NCI-H1694 (cell line): ENCODE results near the gene MTMR12.

Experiments
- DNase-seq: peaks from one replicate; lab custom pipeline; 2025; lab: John Stamatoyannopoulos, UW

The MTMR12 gene

DNA sequence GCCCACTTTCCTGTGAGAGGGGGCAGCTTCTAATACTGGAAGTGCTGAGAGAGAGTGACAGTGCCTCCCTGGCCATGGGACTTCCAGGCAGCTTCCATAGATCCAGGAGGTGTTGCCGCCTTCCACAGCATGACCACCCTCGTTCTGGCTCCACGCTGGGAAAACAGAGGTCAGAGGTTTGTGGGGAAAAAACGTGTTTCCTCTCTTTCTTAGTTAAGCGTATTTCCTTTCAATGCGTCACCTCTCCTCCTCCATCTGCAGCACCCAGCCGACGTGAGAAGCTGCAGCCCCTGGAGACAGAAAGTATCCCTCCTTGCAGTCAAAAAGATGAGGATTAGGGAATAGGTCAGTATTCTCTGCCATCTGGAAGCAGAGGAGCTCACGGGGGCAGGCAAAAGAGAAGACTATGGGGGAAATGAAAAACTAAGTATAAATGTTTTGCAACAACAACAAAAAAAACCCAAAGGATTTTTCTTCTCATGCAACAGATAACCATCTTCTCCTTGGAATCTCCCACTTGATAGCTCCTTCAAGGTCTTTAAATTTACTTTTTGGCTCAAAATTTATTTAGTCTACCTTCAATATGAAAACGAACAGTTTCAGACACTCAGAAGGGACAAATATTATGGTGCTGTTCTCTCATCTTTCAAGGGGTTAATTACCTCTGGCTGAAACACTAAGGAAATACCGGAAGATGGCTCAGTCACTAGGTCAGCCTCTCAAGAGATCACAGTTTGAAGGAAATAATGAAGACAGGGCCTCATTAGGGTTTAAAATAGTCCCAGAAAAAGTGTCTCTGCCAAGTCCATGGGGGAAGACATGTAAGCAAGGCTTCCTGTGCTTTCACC, 38.0 kb downstream of the MTMR12 start:
- DNase-seq = no peak

GRCh38 chr5:32273821-32274220, 38.9 kb downstream of the MTMR12 start:
- DNase-seq = no peak

GRCh38 chr5:32272746-32273145, 40.0 kb downstream of the MTMR12 start:
- DNase-seq = no peak

DNA sequence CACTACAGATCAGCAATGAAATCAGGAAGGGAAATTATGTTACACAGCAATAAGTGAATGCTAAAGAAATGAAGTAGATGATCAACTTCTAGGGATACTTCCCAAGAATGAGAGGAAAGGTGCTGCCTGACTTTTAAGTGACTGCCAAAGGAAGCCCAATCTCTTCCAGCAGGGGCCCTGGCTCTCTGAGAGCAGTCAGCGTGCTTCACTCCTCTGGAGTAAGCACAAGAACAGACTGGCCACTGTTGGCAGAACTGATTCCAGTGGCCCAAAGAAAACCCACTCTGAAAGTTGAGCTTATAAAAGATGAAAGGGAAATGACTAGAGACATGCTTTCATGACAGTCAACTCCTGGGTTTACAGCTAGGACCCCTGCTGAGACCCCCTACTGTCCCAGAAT, 41.8 kb downstream of the MTMR12 start:
- no peak for DNase-seq

- DNase-seq = no peak
Measured at GRCh38 chr5:32270178-32270577, 42.6 kb downstream of the MTMR12 start.

GRCh38 chr5:32265902-32266301, 46.8 kb downstream of the MTMR12 start:
- DNase-seq = peak; percentile 12

- peak; percentile 90 for DNase-seq
Measured at GRCh38 chr5:32264957-32265572, 47.7 kb downstream of the MTMR12 start.

GRCh38 chr5:32263684-32264083, 49.1 kb downstream of the MTMR12 start:
- no peak for DNase-seq

GRCh38 chr5:32261198-32261597, 51.5 kb downstream of the MTMR12 start:
- DNase-seq = no peak

DNA sequence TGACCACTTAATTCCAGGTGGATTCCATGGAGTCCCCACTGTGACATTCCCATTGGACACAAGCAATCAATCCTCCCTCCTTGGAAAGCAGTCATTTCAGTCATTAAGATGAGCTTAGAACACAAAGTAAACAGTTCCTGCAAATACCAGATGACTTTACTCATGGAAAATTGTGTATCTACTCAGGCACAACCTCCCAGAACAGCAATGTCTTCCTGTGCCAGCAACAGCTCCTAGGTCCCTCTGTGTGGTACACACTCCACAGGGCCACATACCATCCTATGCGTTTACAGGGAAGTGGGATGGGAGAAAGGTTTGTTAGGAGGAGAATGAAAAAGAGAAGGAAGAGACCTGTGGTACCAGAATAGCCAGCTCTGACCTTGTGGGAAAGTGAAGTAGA, 53.7 kb downstream of the MTMR12 start:
- DNase-seq = no peak

- DNase-seq = no peak
Measured at GRCh38 chr5:32258424-32258823, 54.3 kb downstream of the MTMR12 start.

DNA sequence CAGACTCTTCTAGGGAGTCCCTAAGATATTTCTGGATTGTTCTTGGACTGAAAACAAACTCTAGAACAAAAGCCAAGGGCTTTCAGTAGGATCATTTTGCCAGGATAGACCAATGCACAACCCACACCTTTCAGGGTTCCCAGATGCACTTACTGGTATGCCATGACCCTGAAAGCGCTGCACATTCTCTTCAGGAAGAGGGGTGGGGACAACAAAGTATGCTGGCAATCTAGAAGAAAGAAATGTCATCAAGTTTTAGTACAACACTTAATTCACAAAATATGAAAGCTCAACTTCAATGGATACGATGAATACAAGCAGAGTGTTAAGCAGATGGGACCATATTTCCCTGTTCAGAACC, 57.2 kb downstream of the MTMR12 start:
- no peak for DNase-seq

GRCh38 chr5:32254881-32255539, 57.7 kb downstream of the MTMR12 start:
- peak; percentile 78 for DNase-seq

- peak; percentile 28 for DNase-seq
Measured at GRCh38 chr5:32251871-32252458, 60.8 kb downstream of the MTMR12 start.

DNA sequence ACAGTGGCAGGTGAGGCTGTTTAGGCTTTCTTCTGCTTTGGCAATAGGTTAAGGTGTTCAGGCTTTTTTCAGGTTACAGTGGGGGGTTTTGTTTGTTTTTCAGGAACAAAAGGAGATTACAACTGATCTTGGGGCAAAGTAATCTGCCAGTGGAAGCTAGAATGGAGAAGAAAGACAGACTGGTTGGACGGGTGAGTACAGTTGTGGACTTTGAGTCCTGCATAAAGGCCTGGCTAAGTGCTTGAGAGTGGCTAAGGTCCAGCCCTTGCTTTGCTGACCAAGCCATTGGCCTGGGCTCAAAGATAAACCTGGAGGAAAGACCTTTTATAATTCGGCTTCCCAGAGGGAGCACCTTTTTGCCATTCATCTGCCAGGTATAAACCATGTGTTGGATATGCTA, 63.1 kb downstream of the MTMR12 start:
- no peak for DNase-seq

DNA sequence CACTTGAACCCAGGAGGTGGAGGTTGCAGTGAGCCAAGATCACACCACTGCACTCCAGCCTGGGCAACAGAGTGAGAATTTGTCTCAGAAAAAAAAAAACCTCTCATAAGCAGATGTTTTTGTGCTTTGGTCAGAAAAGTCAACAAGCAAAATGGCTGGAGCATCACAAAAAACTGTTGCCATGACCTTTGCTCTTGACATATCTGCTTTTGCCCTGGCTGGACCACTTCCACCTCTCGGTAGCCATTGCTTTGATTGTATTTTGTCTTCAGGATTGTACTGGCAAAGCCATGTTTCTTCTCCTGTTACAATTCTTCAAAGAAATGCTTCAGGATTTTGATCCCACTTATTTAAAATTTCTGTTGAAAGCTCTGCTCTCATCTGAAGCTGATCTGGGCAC, 67.0 kb downstream of the MTMR12 start:
- no peak for DNase-seq

- no peak for DNase-seq
Measured at GRCh38 chr5:32244017-32244416, 68.7 kb downstream of the MTMR12 start.

DNA sequence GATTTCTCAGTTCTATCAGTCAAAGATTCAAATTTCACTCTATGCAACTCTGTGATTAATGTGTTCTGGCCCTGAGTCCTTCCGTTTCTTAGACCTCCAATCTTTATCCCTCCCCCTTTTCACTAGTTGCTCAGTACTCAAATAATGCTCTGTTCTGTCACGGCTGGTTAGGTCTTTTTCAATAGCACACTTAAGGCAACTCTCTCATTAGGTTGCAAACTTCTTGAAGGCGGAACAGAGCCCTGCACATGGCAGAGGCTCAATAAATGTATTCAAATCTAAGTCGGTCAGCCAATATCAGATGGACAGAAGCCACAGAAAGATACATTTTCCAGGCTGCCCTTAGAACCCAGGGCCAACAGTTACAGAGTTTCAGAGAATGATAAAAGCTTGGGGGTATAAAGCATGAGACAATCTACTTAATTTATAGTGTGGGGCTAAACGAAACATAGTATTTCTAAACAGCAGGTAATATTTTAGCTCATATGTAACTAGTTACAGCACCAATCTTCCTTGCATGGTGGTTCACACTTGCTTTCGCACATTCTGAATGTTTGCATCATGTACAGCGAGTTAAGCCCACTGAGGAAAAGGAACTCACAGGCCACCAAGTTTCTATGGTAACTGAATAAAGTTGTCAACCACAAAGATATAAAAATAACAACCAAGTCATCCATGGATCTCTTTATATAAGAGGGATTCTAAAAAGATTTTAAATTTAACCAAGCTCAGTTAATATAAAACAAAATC, 71.5 kb downstream of the MTMR12 start:
- no peak for DNase-seq

DNA sequence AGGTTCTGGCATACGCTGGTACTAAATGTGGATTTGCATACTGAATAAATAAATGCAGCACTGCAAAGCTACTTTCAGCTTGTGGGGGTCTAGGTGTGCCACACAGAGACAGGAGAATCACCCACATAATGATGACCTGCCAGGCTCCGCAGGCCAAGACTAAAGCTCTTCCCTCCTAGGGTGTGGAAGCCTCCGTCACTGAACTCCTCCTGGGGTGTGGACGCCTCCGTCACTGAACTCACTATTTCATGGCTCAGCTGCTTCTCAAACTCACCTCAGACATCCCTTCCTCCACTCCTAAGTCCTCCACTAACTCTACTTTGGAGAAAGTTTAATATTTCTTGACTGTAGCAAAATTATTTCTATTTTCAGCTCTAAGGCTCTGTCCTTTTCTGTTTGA, 73.4 kb downstream of the MTMR12 start:
- DNase-seq = no peak

DNA sequence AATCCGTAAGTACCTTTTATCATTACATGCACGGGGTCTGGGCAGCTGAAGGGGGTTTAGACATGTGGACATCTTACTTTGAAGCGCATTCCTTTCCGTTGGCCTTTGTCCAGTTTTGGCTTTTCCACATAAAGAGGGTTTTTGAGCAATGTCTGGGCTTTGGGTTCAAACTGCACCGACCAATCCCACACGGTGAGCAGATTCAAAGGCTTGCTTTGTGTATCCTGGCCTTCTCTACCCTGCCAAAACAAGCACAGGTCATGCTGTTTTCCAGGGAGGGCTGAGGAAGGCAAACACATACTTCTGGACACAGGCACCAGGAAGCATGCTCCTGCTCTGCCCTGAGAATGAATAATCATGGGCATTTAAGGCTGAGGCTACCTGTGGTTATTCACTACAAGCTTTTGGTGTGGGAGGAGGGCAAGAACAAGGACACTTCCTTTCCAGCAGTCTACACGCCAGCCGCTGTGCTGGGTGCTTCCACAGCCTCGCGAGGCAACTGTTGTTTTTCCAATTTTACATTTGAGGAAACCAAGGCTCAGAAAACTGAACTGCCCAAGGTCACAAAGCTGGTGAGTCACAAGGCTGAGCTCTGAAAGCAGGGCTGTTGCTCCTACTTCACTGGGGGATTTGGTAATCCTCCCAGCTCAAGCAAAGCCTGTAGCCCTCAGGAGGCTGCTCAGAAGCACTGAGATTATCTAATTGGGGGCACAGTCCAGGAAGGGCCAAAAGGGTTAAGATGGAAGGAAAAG, 78.9 kb downstream of the MTMR12 start:
- no peak for DNase-seq

DNA sequence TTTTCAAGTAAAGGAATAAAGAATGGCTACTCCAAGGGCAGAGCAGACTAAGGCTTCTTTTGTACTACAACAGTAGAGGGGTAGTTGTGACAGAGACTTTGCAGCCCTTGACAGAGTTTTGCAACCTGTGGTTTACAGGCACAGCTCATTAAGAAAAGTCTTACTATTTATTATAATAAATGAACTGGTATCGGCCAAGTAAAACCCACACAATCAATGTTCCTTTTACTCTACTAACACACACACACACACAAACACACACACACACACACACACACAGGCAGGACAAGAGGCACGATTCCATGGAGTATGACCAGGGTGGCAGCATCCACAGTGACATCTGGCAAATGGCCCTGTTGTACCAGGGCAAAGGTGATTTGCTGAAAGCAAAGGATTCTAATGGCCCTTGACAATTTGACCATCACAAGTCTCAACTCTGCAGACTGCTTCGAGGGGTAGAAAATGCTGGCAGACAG, 79.5 kb downstream of the MTMR12 start:
- DNase-seq = no peak
